ENCODE measurements around the gene APOBEC3A. TPM values are rescaled to one million over a fixed set of nuclear protein-coding genes. Genes with fewer than 3 reads are reported as not detected.

APOBEC3A gene
- total RNA-seq, 1 experiment from 2014 or later = not detected

DNA sequence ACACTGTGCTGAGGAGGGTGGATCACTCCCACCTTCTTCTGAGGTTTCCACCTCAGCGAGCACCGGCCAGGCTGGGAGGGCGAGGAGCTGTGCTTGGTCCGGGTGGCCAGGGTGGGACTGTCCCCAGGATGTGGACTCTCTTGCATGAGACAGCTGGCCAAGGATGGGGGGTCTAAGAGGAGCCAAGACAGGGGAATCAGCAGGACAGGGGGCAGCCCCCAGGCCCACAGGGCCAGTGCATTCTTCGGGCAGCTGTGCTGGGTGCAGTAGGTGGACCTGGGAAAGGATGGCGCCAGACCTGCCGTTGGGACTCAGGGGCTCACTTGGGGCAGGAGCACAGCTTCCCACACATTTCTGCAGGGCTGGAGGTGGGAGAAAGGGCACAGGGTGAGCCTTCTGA lies 9.5 kb downstream of the APOBEC3A start:
- no peak for DNase-seq (ENCODE audit: low spot score)
- ChIA-PET POLR2A (no interaction called here), CTCF (interaction anchor here (1.2 to 1.6 kb wide), 3 partner anchors 36 to 97 kb away, joined by 3 to 6 read pairs (median 3); no protein-coding TSS in a partner anchor)
- H3K27me3 Mint-ChIP-seq (ENCODE audit: low read depth) = no peaks in the 10 kb centered on the region; the same call in 1 of the 2 replicates
- TF ChIP-seq, protein P1, sequence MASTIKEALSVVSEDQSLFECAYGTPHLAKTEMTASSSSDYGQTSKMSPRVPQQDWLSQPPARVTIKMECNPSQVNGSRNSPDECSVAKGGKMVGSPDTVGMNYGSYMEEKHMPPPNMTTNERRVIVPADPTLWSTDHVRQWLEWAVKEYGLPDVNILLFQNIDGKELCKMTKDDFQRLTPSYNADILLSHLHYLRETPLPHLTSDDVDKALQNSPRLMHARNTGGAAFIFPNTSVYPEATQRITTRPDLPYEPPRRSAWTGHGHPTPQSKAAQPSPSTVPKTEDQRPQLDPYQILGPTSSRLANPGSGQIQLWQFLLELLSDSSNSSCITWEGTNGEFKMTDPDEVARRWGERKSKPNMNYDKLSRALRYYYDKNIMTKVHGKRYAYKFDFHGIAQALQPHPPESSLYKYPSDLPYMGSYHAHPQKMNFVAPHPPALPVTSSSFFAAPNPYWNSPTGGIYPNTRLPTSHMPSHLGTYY (CRISPR knock-in tag; IDR thresholded peaks at IDR 0.05) = no peak
- TF ChIP-seq FOXP1 (CRISPR knock-in tag; IDR thresholded peaks at IDR 0.05; ENCODE audit: borderline replicate concordance) = no peak
- no peak for TF ChIP-seq TEAD1 (CRISPR knock-in tag; IDR thresholded peaks at IDR 0.05)
- no peak for TF ChIP-seq NR2C2 (CRISPR knock-in tag; IDR thresholded peaks at IDR 0.05)
- no peak for TF ChIP-seq KAT7 (CRISPR knock-in tag; IDR thresholded peaks at IDR 0.05; ENCODE audit: borderline replicate concordance)
- TF ChIP-seq, protein P2, sequence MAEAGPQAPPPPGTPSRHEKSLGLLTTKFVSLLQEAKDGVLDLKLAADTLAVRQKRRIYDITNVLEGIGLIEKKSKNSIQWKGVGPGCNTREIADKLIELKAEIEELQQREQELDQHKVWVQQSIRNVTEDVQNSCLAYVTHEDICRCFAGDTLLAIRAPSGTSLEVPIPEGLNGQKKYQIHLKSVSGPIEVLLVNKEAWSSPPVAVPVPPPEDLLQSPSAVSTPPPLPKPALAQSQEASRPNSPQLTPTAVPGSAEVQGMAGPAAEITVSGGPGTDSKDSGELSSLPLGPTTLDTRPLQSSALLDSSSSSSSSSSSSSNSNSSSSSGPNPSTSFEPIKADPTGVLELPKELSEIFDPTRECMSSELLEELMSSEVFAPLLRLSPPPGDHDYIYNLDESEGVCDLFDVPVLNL (CRISPR knock-in tag; IDR thresholded peaks at IDR 0.05; ENCODE audit: borderline replicate concordance, low read depth) = no peak
- TF ChIP-seq, protein P3, sequence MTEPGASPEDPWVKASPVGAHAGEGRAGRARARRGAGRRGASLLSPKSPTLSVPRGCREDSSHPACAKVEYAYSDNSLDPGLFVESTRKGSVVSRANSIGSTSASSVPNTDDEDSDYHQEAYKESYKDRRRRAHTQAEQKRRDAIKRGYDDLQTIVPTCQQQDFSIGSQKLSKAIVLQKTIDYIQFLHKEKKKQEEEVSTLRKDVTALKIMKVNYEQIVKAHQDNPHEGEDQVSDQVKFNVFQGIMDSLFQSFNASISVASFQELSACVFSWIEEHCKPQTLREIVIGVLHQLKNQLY (CRISPR knock-in tag; IDR thresholded peaks at IDR 0.05) = no peak
- TF ChIP-seq, protein P4, sequence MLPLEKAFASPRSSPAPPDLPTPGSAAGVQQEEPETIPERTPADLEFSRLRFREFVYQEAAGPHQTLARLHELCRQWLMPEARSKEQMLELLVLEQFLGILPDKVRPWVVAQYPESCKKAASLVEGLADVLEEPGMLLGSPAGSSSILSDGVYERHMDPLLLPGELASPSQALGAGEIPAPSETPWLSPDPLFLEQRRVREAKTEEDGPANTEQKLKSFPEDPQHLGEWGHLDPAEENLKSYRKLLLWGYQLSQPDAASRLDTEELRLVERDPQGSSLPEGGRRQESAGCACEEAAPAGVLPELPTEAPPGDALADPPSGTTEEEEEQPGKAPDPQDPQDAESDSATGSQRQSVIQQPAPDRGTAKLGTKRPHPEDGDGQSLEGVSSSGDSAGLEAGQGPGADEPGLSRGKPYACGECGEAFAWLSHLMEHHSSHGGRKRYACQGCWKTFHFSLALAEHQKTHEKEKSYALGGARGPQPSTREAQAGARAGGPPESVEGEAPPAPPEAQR (CRISPR knock-in tag; IDR thresholded peaks at IDR 0.05) = no peak
- TF ChIP-seq, protein P5, sequence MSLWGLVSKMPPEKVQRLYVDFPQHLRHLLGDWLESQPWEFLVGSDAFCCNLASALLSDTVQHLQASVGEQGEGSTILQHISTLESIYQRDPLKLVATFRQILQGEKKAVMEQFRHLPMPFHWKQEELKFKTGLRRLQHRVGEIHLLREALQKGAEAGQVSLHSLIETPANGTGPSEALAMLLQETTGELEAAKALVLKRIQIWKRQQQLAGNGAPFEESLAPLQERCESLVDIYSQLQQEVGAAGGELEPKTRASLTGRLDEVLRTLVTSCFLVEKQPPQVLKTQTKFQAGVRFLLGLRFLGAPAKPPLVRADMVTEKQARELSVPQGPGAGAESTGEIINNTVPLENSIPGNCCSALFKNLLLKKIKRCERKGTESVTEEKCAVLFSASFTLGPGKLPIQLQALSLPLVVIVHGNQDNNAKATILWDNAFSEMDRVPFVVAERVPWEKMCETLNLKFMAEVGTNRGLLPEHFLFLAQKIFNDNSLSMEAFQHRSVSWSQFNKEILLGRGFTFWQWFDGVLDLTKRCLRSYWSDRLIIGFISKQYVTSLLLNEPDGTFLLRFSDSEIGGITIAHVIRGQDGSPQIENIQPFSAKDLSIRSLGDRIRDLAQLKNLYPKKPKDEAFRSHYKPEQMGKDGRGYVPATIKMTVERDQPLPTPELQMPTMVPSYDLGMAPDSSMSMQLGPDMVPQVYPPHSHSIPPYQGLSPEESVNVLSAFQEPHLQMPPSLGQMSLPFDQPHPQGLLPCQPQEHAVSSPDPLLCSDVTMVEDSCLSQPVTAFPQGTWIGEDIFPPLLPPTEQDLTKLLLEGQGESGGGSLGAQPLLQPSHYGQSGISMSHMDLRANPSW (CRISPR knock-in tag; conservative IDR thresholded peaks at IDR 0.05; ENCODE audit: low read depth) = no peak
- no peak for ATAC-seq
- H3K4me3 Mint-ChIP-seq = no peak overlapping the region
- peaks cover 5% of the 10 kb centered on the region for H3K4me1 Mint-ChIP-seq
- no peaks in the 10 kb centered on the region for H3K9me3 Mint-ChIP-seq
- no peaks in the 10 kb centered on the region for H3K36me3 Mint-ChIP-seq
- no peak overlapping the region for H3K27ac Mint-ChIP-seq

DNA sequence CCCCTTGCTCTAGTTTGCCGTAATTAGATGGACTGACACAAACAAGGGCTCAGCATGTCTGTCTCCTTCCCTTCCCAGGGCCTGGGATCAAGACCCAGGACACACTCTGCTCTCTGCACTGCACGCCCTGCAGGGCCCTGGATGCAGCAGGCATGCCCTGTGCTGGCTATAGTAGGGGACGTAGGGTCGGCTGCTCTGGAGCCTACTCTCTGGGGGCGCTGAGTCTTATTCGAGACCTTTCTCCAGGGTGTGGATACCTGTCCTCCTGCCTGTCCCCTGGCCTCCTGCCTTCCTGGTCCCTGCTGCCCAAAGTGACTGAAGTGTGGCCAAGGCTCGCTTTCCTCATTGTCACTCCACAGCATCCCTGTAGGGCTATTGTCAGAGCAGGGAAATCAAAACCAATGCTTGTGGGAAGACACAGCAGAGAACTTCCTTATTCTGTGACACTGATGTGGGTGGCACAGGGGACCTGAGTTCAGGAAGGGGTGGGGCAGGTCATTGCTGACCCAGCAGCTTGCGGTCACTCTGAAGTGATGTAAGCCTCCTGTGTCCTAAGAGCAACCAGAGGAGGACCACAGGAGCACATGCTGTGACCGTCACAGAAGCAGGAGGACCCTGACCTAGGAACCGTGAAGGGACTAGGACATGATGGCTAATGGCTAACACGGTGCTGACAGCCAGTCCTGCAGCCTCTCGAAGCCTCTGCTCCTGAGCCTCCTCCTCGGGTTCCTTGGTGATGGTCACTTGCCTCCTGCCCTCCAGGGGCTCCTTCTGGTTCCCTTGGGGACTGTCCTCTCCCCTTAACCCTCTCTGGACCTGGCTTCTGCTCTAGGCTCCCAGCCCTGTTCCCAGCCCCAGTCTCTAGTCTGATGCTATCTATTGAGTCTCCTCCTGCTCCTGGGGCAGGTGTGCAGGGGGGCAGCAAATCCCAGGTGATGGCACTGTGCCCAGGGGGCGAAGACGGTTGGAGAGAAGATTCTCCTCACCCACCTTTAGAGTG lies 10.3 kb downstream of the APOBEC3A start:
- CTCF ChIA-PET = interaction anchor here (1.2 to 1.6 kb wide), 3 partner anchors 35 to 98 kb away, joined by 3 to 6 read pairs (median 3); no protein-coding TSS in a partner anchor
- DNase-seq (ENCODE audit: low spot score) (no peak), ATAC-seq (no peak)
- no peaks in the 10 kb centered on the region; the same call in 1 of the 2 replicates for H3K27me3 Mint-ChIP-seq (ENCODE audit: low read depth)
- H3K27ac Mint-ChIP-seq = no peak overlapping the region
- no peaks in the 10 kb centered on the region for H3K9me3 Mint-ChIP-seq
- no peak overlapping the region for H3K4me3 Mint-ChIP-seq
- no peaks in the 10 kb centered on the region for H3K36me3 Mint-ChIP-seq
- POLR2A ChIA-PET = no interaction called here
- TF ChIP-seq MXD4 (CRISPR knock-in tag; IDR thresholded peaks at IDR 0.05; ENCODE audit: borderline replicate concordance) (no peak), KAT7 (CRISPR knock-in tag; IDR thresholded peaks at IDR 0.05; ENCODE audit: borderline replicate concordance) (no peak)
- H3K4me1 Mint-ChIP-seq = peaks cover 5% of the 10 kb centered on the region

DNA sequence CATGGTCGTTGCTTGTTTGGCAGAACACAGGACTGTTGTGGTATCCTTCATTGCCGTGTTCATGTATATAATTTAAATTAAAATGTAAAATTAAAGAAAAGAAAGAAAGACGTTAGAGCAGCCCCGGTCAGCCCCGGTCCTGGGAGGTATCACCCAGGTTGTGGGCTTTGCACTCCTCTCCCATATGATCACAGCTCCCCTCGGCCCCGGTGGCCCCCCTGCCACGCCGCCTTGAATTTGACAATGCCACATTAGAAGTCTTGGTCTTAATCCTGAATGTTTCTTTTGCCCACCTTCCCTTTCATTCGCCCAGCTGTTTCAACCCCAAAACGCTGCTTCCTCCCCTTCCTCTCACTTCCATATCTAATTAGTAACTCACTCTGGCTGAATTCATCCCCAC lies 11.4 kb downstream of the APOBEC3A start:
- H3K4me3 Mint-ChIP-seq = no peak overlapping the region
- H3K27me3 Mint-ChIP-seq (ENCODE audit: low read depth) = no peaks in the 10 kb centered on the region; the same call in 1 of the 2 replicates
- ATAC-seq (no peak), DNase-seq (ENCODE audit: low spot score) (no peak)
- H3K4me1 Mint-ChIP-seq = peaks cover 2% of the 10 kb centered on the region; the same call in 1 of the 2 replicates
- POLR2A ChIA-PET = no interaction called here
- no peaks in the 10 kb centered on the region for H3K36me3 Mint-ChIP-seq
- CTCF ChIA-PET = no interaction called here
- H3K9me3 Mint-ChIP-seq = no peaks in the 10 kb centered on the region
- no peak overlapping the region for H3K27ac Mint-ChIP-seq
- TF ChIP-seq CREM (CRISPR knock-in tag; IDR thresholded peaks at IDR 0.05) (no peak), OVOL2 (CRISPR knock-in tag; IDR thresholded peaks at IDR 0.05; ENCODE audit: borderline replicate concordance) (no peak), GTF2I (CRISPR knock-in tag; conservative IDR thresholded peaks at IDR 0.05) (no peak), MYBL2 (CRISPR knock-in tag; IDR thresholded peaks at IDR 0.05) (no peak), SP1 (CRISPR knock-in tag; conservative IDR thresholded peaks at IDR 0.05) (no peak)
- TF ChIP-seq, protein P6, sequence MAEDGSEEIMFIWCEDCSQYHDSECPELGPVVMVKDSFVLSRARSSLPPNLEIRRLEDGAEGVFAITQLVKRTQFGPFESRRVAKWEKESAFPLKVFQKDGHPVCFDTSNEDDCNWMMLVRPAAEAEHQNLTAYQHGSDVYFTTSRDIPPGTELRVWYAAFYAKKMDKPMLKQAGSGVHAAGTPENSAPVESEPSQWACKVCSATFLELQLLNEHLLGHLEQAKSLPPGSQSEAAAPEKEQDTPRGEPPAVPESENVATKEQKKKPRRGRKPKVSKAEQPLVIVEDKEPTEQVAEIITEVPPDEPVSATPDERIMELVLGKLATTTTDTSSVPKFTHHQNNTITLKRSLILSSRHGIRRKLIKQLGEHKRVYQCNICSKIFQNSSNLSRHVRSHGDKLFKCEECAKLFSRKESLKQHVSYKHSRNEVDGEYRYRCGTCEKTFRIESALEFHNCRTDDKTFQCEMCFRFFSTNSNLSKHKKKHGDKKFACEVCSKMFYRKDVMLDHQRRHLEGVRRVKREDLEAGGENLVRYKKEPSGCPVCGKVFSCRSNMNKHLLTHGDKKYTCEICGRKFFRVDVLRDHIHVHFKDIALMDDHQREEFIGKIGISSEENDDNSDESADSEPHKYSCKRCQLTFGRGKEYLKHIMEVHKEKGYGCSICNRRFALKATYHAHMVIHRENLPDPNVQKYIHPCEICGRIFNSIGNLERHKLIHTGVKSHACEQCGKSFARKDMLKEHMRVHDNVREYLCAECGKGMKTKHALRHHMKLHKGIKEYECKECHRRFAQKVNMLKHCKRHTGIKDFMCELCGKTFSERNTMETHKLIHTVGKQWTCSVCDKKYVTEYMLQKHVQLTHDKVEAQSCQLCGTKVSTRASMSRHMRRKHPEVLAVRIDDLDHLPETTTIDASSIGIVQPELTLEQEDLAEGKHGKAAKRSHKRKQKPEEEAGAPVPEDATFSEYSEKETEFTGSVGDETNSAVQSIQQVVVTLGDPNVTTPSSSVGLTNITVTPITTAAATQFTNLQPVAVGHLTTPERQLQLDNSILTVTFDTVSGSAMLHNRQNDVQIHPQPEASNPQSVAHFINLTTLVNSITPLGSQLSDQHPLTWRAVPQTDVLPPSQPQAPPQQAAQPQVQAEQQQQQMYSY (CRISPR knock-in tag; IDR thresholded peaks at IDR 0.05) = no peak
- TF ChIP-seq, protein P7, sequence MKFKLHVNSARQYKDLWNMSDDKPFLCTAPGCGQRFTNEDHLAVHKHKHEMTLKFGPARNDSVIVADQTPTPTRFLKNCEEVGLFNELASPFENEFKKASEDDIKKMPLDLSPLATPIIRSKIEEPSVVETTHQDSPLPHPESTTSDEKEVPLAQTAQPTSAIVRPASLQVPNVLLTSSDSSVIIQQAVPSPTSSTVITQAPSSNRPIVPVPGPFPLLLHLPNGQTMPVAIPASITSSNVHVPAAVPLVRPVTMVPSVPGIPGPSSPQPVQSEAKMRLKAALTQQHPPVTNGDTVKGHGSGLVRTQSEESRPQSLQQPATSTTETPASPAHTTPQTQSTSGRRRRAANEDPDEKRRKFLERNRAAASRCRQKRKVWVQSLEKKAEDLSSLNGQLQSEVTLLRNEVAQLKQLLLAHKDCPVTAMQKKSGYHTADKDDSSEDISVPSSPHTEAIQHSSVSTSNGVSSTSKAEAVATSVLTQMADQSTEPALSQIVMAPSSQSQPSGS (CRISPR knock-in tag; IDR thresholded peaks at IDR 0.05; ENCODE audit: borderline replicate concordance, low read depth) = no peak
